ENCODE measurements around the gene ZNF133. TPM values are rescaled to one million over a fixed set of nuclear protein-coding genes. Genes with fewer than 3 reads are reported as not detected.
"Not testable (repeated sequence)": the region's sequence is repeated elsewhere in the genome, so short reads cannot be mapped to it uniquely, and the experiment has no call there.

The ZNF133 gene
- total RNA-seq, 6 experiments from 2014 or later: 2.5 to 6.1 (median 4.8) TPM

- WGBS (ENCODE audit: insufficient coverage, low coverage, low lambda C conversion rate, missing lambda C conversion rate): 27% methylated on average over 3 of the region's 3 CpGs
- Histone ChIP-seq H3K27me3 (no peaks in the 10 kb centered on the region), H3K4me3 (no peak overlapping the region), H3K9me3 (no peaks in the 10 kb centered on the region), H3K4me1 (no peaks in the 10 kb centered on the region), H3K36me3 (no peaks in the 10 kb centered on the region), H3K27ac (no peak overlapping the region)
- DNase-seq: no peak
- peak in 1 of 4 donors; percentile 16 for ATAC-seq
- TF ChIP-seq CTCF (IDR thresholded peaks at IDR 0.05) (no peak), POLR2A (IDR thresholded peaks at IDR 0.05) (no peak)
- intact Hi-C loops (cut with DNase I): no loop called here
These were observed 36.3 kb downstream of the ZNF133 start for GRCh38 chr20:18324596-18325089.

- Histone ChIP-seq H3K9me3 (no peaks in the 10 kb centered on the region), H3K27ac (no peak overlapping the region), H3K4me3 (no peak overlapping the region), H3K27me3 (no peaks in the 10 kb centered on the region), H3K4me1 (no peaks in the 10 kb centered on the region), H3K36me3 (no peaks in the 10 kb centered on the region)
- ATAC-seq: no peak
- intact Hi-C loops (cut with DNase I): no loop called here
- DNase-seq: no peak
- 90% methylated on average over 2 of the region's 2 CpGs for WGBS (ENCODE audit: insufficient coverage, low coverage, low lambda C conversion rate, missing lambda C conversion rate)
- TF ChIP-seq POLR2A (IDR thresholded peaks at IDR 0.05) (no peak), CTCF (IDR thresholded peaks at IDR 0.05) (no peak)
These were observed 38.7 kb downstream of the ZNF133 start for GRCh38 chr20:18326990-18327389.

GRCh38 chr20:18331694-18332093 lies 43.4 kb downstream of the ZNF133 start:
- intact Hi-C loops (cut with DNase I): no loop called here
- H3K36me3 ChIP-seq: no peaks in the 10 kb centered on the region
- 83% methylated on average over 2 of the region's 2 CpGs for WGBS (ENCODE audit: insufficient coverage, low coverage, low lambda C conversion rate, missing lambda C conversion rate)
- TF ChIP-seq CTCF (IDR thresholded peaks at IDR 0.05) (no peak), POLR2A (IDR thresholded peaks at IDR 0.05) (no peak)
- H3K4me1 ChIP-seq: no peaks in the 10 kb centered on the region
- DNase-seq (no peak), ATAC-seq (no peak)
- no peaks in the 10 kb centered on the region for H3K9me3 ChIP-seq
- H3K27ac ChIP-seq: no peak overlapping the region
- no peak overlapping the region for H3K4me3 ChIP-seq
- H3K27me3 ChIP-seq: no peaks in the 10 kb centered on the region

- H3K9me3 ChIP-seq; H3K36me3 ChIP-seq; H3K27ac ChIP-seq; ATAC-seq; DNase-seq; H3K4me3 ChIP-seq; intact Hi-C loops (cut with DNase I); H3K27me3 ChIP-seq; H3K4me1 ChIP-seq: not testable (repeated sequence)
- no CpG with 5 or more reads among the region's 3 CpGs for WGBS (ENCODE audit: insufficient coverage, low coverage, low lambda C conversion rate, missing lambda C conversion rate)
These were observed 61.4 kb downstream of the ZNF133 start for GRCh38 chr20:18349749-18350148.

- WGBS (ENCODE audit: insufficient coverage, low coverage, low lambda C conversion rate, missing lambda C conversion rate): 82% methylated on average over 1 of the region's 1 CpG
- Histone ChIP-seq H3K36me3 (no peaks in the 10 kb centered on the region), H3K9me3 (peaks cover 0 to 6% (median 1%) of the 10 kb centered on the region in 4 donors), H3K27me3 (no peaks in the 10 kb centered on the region), H3K4me1 (no peaks in the 10 kb centered on the region), H3K4me3 (no peak overlapping the region), H3K27ac (no peak overlapping the region)
- TF ChIP-seq POLR2A (IDR thresholded peaks at IDR 0.05): no peak
- no peak for TF ChIP-seq CTCF (IDR thresholded peaks at IDR 0.05)
- DNase-seq: no peak
- no peak for ATAC-seq
- intact Hi-C loops (cut with DNase I): no loop called here
These were observed 71.5 kb downstream of the ZNF133 start for GRCh38 chr20:18359854-18360253.
